Fibroblast of skin of right quadriceps (primary cell): ENCODE data around the gene ST8SIA5.

Experiments
- DNase-seq: peaks from one replicate; pipeline ENCODE4 v3.0.0-alpha.2; 2013

Gene ST8SIA5

DNA sequence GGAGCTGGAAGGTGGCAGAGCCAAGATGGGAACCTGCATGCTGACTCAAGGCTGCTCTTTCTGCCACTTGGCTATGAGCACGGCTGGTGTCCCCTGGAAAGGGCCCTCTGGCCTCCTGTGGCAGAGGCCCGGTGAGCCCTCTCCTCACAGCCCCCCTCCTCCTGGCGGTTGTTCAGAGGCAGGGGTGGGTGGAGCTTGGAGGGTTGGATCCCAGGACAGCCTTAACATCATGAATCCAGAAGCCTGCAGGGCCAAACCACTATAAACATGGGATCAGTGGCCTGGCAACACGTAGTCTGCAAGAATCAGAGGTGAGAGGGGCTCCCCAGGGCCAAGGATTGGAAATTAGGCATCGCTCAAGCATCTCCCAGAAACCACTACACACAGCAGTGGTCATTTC, 51.3 kb downstream of the ST8SIA5 start:
- DNase-seq: no peak

DNA sequence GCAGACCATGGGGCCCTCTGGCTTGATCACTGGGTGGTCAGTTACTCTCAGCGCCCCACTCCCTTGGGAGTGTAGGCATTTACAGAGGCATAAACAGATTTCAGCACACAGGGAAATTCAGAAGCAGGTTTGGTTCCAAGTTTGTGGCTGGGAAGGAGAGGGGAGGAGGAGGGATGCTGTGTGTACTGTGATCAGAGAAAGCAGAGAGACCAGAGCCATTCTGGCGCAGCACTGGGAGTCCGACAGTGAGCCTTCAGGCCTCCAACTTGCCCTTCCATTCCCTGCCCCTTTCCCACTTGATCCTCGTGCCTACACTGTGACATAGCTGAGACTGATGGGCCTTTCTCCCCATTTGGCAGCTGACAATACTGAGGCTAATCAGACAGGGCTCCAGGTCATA, 52.0 kb downstream of the ST8SIA5 start:
- no peak for DNase-seq

DNA sequence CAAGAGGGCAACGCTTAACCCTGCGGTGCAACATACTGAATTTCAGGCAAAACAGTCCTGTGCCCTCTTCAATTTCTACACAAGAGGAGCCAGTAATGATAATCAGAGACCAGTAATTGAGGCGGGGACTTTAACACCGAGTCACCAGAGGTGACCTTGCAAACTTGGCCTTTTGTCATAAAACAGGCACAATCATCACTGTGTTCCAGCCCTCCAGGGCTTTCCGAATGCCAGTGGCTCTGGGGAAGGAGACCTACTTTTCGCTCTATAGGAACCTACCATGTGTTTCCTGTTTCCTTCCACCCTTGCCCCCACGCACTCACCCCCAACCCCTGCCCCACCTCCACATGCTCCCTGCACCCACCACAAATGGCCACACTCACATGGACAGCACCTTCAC, 52.7 kb downstream of the ST8SIA5 start:
- no peak for DNase-seq

DNA sequence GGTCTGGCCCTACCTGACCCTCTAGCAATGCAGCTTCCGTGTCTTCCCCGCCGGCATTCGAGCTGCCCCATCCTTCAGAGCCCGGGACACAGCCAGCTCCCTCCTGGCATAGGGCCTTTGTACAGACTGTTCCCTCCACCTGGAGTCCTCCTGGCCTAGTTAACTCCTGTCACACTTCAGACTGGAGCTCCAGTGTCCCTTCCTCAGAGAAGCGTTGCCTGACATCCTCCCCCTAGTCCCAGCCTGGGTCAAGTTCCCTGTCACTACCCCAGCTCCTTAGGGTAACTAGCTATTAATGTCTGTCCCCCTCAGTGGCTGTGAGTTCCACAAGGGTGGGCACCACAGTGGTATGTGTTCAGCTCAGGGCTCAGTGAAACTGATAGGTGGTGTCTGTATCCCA, 54.4 kb downstream of the ST8SIA5 start:
- DNase-seq: no peak

DNA sequence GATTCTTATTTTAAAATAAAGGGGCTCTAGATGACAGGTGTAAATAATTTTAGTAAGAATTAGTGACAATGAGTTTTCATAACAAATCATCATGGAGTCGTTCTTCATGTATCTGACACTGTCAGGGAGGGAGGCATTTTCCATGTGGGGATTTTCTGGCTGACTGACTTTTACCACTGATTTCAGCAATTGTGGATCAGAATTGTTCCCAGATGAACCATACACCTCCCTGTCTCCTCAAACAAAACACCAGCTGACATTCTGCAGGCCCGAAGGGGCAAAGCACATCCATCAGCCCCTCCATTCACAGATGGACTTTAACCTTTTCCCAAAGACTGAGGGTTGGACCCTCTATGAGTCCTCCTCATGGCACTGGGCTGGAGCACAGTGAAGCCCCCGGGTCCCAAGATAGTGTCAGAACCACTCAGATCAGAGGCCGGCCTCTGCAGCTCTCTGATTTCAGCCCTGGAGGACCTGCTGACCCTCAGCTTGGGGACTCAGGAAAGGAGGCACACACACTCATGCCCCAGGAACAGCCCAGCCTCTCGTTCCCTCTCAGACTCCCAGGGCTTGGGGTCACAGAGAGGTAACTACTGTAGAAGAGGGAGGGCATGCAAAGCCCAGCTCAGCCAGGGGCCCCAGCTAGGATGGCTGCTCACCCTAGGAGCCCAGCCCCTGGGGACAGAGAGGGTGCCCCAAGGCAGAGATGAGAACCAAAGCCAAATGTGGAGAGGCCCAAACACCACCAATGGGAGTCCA, 56.6 kb downstream of the ST8SIA5 start:
- no peak for DNase-seq

DNA sequence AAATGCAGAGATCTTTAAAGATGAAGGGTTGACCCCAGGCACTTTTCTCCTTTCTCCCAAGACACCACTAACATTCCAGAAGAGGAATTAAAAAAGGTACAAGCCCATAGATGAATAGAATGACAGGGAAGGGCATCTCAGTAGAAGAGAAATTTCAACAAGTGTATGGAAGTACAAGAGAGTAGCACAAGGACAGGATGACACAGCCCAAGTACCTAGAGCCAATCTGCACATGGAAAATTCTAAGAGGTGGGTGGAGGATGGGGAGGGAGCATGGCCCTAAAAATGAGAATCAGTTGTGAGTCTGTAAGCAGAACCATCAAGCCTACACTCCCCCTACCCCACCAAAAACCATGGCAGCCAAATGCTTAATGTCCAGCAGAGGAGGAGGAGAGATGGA, 60.2 kb downstream of the ST8SIA5 start:
- no peak for DNase-seq

DNA sequence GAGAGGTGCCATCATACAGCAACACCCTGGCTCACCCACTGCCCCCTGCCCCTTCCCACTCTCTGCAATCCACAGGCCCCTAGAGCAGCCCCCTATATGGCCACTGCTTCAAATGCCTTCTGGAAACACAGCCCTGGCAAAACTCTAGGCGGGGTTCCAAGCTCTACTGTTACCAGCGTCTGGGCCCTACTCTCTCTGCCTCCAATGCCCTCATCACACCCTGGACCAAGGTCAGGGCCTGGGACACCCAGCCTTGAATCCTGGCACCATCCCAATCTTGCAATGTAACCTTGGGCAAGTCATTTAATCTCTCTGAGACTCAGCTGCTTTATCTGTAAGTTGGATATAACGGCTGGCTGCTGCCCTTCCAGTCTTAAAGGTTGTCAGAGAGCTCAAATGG, 60.6 kb downstream of the ST8SIA5 start:
- no peak for DNase-seq

DNA sequence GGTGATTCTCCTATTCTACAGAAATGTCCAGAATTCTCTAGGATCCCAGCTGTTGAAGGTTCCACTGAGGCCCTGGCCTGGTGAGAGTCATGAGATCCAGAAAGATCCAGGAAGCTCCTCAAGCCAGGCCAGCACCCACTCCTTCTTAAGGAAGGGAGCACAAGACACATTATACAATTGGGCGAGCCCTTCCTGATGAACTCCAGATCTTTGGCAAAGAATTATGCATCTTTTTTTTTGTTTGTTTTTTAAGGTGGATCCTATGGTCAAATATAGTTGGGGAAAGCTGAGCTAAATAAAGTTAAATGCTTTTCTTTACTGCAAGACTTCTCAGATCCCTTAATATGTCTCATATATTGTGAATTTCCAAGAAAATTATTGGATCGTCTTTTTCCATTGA, 62.9 kb downstream of the ST8SIA5 start:
- no peak for DNase-seq

DNA sequence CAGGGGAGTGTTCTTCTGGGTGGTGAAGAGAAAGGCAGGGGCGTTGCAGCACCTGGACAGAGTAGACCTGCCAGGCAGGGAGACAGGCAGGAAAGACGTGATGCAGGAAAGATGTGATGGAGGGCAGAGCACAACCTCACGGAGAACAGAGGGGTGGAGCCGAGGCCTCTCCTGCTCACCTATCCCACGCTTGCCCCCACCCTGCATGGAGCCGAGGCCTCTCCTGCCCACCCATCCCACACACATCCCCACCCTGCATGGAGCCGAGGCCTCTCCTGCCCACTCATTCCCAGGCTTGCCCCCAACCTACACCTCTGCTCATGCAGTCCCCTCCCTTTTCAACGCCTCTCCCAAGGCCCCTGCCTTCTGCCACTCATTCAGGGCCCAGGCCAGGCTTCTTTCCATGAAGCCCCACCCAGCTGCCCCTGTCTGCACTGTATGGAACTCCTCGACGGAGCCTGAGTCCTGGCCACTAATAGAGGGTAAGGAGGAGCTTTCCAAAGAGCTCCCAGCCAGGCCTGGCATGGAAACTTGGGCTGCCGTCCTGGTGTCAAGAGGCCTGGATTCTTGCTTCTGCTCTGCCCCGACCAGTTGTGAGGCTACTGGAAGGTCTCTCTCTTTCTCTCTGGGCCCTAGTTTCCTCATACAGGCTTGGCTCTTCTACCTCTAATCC, 67.9 kb downstream of the ST8SIA5 start:
- DNase-seq: no peak

DNA sequence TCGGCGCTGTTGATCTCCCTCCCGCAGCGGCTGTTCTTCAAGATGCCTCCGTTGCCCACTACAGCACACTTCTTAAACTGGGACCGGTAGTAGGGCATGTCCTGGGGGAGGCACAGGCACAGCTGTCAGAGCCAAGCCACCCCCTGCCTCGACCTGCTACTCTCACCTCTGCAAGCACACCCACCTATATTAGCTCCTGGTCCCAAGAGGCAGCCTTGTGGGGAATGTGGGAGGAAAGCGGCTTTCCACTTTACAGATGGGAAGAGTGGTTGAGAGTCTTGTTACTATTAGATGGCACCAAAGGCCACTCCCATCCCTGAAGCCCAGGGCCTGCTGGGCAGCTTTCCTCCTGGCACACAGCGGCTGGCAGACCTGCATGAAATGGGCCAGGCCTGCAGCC, 70.7 kb downstream of the ST8SIA5 start:
- no peak for DNase-seq

DNA sequence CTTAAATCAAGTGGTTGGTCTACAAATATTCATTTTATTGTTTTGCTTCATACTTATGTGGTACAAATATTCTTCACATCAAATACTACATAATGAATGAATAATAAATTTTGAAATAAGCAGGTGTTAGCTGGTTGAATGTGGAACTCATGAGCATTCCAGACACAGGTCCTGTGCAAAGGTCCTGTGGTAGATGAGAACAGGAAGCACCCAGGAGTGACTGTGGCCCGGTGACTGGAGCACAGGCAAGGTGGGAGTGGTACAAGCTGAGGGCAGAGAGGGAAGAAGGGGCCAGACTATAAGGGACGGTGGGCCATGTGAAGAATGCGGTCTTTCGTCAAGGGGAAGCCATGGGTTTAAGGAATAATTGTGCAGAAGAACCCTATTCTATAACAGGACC, 73.6 kb downstream of the ST8SIA5 start:
- no peak for DNase-seq

DNA sequence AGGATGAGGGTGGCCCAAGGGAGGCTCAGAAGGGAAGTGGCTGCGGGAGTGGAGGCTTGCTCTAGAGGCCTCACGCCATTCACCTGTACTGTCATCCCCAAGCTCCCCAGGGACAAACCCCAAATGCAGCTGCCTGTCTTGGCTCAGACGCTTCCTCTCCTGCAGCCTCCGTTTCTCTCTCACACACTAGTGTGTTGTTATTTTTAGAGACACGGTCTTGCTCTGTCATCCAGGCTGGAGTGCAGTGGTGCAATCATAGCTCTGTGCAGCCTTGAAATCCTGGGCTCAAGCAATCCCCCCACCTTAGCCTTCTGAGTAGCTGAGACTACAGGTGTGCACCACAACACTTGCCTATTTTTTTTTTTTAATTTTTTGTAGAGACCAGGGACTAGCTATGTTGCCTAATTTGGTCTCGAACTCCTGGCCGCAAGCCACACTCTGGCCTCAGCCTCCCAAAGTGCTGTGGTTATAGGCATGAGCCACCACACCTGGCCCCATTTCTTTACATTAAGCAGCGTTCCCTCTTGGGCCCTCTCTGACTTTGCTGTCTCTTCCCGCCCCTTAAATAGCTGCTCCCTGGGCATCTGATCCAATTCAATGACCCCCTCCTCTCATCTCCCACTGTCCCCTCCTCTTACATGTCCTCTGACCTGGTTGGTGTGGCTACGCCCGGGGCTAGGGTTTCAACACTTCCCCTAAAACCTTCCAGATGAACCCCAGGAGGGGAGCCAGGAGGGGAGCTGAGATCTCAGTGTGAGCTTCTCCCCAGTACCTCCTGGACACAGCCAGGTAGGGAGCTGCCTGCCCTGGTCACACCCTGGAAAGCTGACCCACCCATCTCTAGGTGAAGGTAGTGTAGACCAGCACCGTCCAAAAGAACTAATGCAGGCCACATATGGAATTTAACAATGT, 75.8 kb downstream of the ST8SIA5 start:
- no peak for DNase-seq

DNA sequence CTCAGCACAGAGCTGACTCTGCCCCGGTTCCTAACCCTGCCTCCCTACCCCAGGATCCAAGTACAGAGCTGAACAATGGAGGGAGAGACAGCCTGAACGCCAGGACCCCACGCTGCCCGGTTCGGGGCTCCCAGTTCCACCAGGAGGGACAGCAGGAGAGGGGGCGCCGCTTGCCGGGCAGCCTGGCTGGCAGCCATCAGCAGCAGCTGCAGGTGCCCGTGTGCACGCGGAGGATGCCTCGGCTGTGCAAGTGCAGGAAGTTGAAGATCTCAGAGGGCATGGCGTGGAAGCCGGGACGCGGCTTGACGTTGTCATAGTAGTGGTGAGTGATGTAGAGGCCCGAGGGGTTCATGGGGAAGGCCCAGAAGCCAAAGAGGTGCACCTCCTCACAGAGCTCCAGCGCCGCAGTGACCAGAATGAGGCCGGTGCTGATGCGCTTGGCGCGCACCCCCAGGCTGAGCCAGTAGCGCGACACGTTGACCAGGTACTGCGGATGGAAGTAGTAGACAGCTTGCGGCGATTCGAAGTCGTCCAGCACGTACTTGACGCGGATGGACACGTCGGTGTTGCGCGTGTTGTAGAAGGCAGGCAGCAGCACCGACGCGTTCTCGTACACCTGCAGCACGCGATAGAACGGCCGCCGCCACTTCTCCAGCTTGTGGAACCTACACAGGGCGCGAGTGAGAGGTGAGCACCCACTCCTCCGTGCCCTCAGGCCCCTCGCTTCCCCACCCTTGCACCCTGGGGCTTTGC, 76.8 kb downstream of the ST8SIA5 start:
- DNase-seq: no peak

DNA sequence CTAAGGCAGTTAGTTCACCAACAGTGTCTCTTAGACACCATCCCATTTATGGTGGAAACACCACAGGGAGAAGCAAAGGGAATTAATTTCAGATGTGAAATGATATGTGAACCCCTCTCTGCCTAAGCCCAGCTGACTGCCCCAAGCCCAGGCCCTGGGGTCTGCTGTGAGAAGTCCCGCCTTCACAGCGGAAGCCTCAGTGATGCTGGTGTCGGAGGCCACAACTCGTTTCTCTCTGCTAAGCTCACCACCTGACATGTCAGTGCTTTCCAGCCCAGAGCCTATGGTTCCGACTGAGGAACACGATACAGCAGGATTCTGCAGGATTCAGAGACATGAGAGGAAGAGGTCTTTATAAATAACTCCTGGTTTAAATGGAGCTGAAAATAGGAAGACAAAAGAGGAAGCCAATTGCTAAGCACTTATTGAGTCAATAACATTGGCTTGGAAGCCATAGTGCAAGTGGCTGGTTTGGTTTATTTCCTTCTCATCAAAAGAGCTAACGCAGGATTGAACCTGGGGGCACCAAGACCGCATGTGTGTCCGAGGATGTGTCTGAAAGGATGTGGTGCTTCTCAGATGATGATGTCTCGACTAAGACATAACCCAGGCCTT, 78.0 kb downstream of the ST8SIA5 start:
- DNase-seq: no peak

DNA sequence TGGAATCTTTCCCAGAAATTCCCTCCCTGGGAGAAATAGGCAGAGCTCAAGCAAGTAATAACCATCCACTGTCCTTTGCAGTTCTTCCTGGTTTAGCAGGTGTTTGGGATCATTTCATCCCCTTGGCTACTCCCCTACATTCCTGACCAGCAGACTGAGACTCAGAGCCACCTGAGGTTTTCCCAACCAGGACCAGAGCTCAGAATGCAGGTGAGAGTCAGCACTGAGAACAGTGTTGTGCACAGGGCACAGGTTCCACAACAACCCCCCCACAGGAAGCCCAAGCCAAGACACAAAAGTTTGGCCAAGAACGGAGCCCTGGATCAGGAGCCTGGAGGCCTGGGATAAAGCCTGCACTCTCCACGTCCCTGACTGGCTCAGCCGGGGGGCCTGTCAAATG, 78.8 kb downstream of the ST8SIA5 start:
- DNase-seq: no peak

DNA sequence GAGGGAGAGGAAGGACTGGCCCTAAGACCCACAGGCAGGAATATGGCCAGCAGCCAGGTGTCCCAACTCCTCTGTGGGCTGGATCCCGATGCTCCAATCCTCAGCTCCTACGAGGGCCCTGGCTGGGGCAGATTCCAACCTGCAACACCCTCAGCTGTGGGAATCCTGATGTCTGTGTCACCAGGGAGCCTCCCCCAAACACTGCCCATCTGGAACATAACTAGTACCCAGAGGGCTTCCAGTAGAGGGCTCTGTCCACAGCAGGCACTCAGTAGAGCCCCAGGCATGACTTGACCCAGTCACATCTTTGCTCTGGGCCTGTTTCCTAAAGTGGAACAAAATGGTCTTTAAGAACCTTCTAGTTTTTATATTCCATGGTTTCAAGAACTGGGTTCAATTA, 79.2 kb downstream of the ST8SIA5 start:
- no peak for DNase-seq

DNA sequence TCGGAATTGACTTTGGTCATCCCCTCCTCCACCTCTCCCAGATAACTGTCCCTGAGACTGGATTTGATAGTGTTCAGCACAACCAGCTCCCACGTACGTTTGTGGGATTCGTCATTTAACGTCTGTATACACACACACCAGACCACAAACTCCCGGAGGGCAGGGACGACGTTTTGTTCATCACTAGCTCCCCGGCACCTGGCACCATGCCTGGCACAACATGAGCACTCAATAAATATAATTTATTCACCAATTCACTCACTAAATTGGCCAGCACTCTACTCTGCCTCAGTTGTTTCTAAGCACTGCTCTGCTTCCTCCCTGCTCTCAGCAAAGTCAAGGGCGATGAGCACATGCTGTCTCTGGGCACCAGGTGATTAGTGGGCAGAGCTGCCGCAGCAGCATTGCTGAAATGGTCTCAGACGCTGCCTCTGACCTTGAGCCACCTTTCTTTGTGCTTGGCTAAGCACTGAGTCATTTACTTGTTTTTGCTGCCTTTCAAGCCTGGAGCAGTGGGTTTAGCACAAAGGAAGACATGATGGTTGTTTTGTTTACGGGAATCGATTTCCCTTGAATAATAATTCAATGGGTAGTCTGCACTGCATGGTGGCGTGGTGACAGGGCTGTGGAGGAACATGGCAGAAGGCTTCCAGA, 80.5 kb downstream of the ST8SIA5 start:
- no peak for DNase-seq

DNA sequence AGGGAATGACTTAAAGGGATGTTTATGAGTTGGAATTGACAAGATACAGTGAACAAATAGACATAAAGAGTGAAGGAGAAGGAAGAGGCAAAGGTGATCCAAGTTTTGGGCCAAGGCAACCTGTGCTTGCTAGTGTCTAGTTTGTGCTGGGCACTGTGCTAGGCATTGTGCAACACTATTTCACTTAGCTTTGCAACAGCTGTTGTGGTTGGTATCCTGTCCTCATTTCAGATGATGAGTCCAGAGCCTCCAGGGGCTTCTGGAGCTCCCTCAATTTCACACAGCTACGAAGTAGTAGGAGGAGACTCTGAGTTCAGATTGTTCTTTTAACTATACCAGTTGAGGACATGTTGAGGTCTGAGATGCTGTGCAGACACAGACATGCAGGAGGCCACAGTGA, 81.7 kb downstream of the ST8SIA5 start:
- no peak for DNase-seq

DNA sequence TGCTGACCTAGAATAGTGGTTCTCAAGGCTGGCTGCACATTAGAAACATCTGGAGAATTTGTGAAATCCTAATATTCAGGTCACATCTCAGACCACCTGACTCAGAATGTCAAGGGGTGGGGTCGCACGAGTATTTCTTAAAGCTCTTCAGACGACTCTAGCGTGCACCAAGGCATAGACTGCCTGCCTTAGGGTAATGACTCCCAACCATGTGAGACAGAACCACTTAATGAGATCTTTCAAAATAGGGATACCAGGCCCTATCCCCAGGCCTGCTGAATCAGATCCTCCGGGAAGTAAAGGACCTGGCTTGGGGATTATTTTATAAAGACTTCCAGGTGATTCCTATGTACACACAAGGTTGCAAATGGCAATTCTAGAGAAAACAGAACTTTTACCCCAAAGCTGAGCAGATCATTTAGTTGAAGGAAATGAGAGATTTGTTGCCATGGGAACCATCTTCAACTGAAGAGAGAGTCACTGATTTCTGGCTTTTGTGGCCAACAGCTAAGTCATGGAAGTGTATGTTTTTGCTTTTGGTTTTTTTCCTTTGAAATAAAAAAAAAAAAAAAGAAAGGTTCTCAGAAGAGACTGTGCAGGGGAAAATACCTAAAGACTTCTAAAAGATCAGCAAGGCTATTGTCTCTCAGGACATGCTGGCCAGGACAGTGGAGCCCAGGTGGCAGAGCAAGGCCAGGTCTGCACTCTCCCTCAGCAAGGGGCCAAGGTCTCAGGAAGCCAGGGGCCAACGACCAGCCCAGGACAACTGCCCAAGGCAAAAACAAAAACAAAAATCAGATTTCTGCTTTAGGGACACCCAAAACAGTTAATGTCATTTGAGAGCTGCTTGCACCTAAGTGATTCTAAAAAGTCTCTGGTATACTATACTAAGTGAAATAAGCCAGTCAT, 84.5 kb downstream of the ST8SIA5 start:
- peak; percentile 19 for DNase-seq

DNA sequence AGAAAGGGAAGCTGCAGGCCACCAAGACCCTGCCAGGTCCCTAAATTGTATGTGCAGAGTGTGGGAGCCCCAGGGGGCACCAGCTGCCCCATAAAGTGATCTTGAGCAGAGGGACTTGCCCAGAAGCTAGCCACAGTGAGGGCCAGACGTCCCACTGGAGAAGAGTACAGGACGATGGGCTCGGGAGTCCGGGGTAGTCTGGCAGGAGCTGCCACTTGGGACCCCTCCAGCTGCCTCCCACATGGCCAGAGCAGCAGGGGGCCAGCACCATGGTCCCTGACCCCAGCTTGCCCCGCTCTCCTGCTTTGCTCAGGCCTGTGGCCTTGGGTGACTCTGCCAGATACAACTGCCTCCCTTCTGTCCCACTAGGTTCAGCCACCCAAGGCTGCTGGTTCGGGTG, 88.2 kb downstream of the ST8SIA5 start:
- DNase-seq: no peak

DNA sequence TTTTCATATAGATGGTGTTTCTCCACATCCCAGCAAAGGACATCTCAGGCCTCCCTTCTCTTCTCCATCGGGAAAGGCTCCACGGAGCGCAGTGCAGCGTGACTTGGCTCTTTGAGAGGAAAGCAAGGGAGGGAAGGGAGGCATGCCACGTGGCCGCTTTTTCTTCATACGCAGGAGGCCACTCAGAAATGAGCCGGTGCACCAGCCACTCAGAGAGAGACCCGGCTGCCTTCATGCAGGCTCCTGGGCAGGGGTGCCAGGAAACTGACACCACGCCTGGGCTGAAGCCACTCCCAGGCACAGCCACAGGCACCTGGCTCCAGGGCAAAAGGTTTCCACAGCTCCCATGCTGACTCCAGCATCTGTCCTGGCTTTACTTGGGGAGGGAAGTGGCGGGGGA, 88.7 kb downstream of the ST8SIA5 start:
- no peak for DNase-seq
